ENCODE data around the gene SLC25A19.
A peak's percentile ranks its signal among the peaks of the same experiment; 100 is the strongest.

SLC25A19 gene

DNA sequence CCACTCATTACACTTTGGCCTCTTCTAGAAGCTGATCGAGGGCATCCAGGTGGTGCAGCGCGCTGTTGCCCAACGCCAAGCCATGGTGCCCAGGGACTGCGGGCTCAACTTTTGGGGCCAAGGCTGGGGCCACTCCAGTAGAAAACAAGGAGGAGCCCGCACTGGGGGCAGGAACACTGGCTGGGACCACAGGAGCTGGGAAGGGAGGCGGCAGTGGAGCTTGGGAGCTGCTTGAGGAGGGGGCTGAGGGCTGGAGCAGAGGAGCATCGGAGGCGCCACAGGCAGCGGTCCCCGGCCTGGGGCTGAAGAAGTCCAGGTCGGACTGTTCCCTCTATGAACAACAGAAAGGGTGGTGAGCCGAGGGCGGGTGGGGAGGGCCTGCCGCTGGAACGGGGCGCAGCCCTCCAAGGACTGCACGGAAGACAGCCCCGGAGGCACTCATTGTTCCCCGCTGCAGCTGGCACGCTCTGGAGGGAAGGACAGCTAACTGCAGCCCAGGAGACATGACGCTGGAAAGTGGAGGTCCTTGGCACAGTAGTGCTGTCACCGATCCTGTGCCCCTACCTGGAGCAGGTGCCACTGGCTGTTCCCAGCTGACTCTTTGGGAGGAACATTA lies 49.3 kb downstream of the SLC25A19 start:
- DNase-seq = no peak

DNA sequence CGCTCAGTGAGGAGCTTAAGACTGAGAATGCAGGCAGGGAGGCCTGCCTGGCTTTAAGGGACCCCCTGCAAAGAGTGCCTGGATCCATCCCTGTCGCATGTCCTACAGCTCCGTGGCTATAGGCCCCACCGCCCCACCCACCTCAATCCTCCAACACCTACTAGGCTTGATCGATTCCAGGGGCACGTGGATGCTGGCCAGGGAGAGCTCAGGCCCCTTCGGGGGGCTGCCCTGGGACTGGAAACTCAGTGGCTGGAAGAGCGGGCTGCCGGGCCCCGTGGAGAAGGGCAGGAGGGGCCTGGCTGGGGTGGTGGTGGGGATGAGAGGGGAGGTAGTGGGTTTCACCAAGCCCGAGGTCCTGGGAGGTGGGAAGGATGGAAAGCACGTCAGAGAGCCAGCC lies 50.0 kb downstream of the SLC25A19 start:
- no peak for DNase-seq

- peak; percentile 20 to 37 for DNase-seq
Observed at GRCh38 chr17:75238684-75239191, 50.5 kb downstream of the SLC25A19 start.

DNA sequence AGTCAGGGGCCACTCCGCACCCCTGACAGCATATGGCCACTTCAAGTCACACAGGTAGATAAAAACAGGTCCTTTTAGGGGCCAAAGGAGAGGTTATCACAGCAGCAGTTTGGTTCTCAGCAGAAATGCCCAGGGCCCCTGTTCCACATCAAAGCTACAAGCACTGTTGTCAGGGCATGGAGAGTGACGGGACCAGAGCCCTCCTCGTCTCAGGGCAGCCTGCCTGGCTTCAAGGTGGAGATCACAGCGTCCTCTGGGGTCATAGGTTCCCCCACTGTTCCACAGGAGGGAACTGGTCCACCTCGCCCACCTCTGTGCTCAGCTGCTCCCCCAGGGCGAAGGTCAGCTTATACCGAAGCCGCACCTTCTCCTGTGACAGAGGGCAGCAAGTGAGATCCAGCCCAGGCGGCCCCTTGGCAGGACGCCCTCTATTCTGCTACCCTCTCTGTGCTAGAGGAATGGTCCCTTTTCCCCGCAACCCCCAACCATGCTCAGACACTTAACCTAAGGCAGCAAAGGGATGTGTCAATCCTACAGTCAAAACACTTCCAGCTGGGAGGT lies 51.1 kb downstream of the SLC25A19 start:
- no peak for DNase-seq

DNA sequence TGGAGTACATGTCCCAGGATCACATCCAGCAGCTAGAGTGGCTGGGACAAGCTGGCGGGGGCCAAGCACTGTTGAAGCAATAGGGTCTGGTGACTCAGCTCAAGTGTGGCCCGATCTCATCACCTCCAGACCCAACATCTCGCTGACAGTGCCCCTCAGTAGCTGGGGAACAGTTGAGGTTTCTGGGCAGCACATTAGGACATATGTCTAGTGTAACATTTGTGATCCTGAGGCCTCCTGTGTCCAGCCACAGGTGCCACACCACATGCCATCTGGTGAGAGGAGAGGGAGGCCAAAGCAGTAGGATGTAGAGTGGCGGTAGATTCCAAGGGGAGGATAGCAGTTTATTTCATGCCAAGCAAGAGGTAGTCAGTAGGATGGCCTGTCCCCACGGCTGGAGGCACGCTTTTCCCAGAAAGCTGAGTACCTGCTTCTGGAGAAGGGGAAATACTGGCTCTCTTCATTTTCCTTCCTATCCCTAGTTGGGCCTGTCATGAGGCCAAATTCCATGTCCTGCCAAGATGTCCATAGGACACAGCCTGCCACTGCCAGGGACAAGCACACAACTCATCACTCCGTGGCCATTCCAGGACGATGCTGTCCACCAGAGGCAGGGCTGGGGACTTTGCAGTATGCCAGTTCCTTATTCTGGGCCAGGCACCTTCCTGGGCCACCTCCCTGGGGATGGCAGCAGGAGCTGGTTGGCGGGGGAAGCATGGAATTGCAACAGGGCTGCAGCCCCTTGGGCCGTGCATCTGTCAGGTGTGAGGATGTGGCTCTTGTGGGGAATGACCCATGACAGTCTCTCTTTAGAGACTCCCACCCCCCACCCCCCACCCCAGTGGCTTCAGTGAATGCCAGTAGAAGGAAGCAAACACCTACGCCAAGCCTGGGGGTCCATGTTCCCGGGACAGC lies 51.9 kb downstream of the SLC25A19 start:
- DNase-seq = no peak

- DNase-seq = no peak
Observed at GRCh38 chr17:75232786-75233185, 56.4 kb downstream of the SLC25A19 start.

DNA sequence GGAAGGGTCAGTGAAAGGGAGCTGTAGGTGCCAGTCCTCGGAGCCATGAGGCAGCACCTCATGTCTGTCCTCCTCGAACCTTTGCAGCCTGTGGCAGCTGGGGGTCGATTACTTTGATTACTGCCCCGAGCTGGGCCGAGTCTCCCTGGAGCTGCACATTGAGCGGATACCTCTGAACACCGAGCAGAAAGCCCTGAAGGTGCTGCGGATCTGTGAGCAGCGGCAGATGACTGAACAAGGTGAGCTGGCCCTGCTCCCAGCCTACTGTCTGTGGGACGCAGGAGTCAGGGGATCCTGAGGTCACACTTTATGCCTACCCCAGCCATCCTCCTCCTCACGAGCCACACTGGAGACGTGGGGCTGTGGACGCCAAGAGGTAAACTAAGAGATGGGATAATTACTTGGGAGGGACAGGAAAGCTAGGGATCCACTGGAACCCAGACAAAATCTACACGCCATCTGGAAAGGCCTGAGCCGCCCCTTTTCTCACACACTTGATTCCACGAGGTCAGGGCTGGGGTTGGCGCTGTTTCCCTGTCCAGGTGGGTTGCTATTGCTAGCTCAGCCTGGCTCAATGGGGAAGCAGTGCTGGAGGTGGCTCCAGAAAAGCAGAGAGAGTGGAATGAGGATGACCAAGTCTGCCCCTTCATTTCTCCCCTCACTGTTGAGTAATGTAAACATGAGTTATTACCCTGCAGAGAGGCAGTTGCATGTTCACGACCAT lies 57.3 kb downstream of the SLC25A19 start:
- DNase-seq = no peak

GRCh38 chr17:75231071-75231470 lies 58.2 kb downstream of the SLC25A19 start:
- no peak for DNase-seq

GRCh38 chr17:75228847-75229246 lies 60.4 kb downstream of the SLC25A19 start:
- no peak for DNase-seq

DNA sequence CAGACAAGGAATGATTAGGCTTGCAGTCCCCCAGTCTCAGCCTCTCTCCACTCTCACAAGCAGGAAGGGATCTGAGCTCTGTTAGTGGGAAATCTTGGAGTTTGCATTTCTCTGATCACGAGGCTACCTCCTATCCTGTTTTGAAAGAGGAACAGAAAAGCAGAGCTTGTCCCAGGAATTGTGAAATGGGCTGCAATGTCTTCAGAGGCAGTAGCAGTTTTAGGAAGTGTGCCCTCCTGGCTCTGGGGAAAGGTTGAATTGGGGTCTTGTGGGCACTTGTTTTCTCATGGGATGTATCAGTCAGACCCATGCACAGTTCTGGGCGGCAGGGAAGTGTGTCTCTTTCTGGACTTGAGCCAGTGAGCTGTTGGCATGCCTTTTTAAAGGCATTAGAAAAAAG lies 60.9 kb downstream of the SLC25A19 start:
- no peak for DNase-seq

- no peak for DNase-seq
Observed at GRCh38 chr17:75227729-75228128, 61.5 kb downstream of the SLC25A19 start.

DNA sequence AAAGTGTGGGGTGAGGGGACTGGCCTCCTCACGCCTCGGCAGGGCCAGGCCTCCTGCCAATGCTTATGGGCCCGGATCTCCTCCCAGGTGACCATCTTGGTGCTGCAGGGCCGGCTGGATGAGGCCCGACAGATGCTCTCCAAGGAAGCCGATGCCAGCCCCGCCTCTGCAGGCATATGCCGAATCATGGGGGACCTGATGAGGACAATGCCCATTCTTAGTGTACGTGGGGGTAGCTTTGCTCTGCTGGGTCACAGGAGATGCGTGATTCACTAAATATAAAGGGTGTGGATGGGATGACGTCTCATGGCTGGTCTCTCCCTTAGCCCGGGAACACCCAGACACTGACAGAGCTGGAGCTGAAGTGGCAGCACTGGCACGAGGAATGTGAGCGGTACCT lies 64.2 kb downstream of the SLC25A19 start:
- no peak for DNase-seq
